ENCODE results near the gene ISCU. TPM values are rescaled to one million over a fixed set of nuclear protein-coding genes. Genes with fewer than 3 reads are reported as not detected.

The ISCU gene
- total RNA-seq, 4 donors from 2014 or later: 207 to 257 (median 242) TPM

GRCh38 chr12:108615918-108616317, 53.5 kb downstream of the ISCU start:
- Histone ChIP-seq H3K27ac (replicated peaks in 1 of 4) (no peak overlapping the region), H3K36me3 (no peaks in the 10 kb centered on the region), H3K27me3 (no peaks in the 10 kb centered on the region), H3K4me1 (peaks cover 4 to 26% (median 10%) of the 10 kb centered on the region in 4 donors), H3K4me3 (no peak overlapping the region), H3K9me3 (peaks cover 0 to 4% (median 0%) of the 10 kb centered on the region in 4 donors)
- DNase-seq (ENCODE audit: extremely low spot score): no peak
- intact Hi-C loops (cut with DNase I): loop anchor here (5.0 kb wide), 1 partner anchor 336 kb away; no protein-coding TSS in a partner anchor
- TF ChIP-seq CTCF (IDR thresholded peaks at IDR 0.05) (no peak), EP300 (IDR thresholded peaks at IDR 0.05) (no peak), POLR2A (IDR thresholded peaks at IDR 0.05; ENCODE audit: low read depth) (no peak), POLR2AphosphoS5 (IDR thresholded peaks at IDR 0.05) (no peak)
- WGBS: 77% methylated on average over 1 of the region's 1 CpG

- H3K9me3 ChIP-seq: peaks cover 0 to 4% (median 0%) of the 10 kb centered on the region in 4 donors
- TF ChIP-seq CTCF (IDR thresholded peaks at IDR 0.05): no peak
- no peak for TF ChIP-seq POLR2A (IDR thresholded peaks at IDR 0.05; ENCODE audit: low read depth)
- TF ChIP-seq POLR2AphosphoS5 (IDR thresholded peaks at IDR 0.05): no peak
- no peak for TF ChIP-seq EP300 (IDR thresholded peaks at IDR 0.05)
- H3K27me3 ChIP-seq: no peaks in the 10 kb centered on the region
- no peaks in the 10 kb centered on the region for H3K36me3 ChIP-seq
- no peak for DNase-seq (ENCODE audit: extremely low spot score)
- no peak overlapping the region for H3K4me3 ChIP-seq
- 96% methylated on average over 2 of the region's 2 CpGs for WGBS
- intact Hi-C loops (cut with DNase I): loop anchor here (5.0 kb wide), 1 partner anchor 336 kb away; no protein-coding TSS in a partner anchor
- H3K27ac ChIP-seq (replicated peaks in 1 of 4): no peak overlapping the region
- H3K4me1 ChIP-seq: peaks cover 4 to 26% (median 10%) of the 10 kb centered on the region in 4 donors
These were observed 54.0 kb downstream of the ISCU start for GRCh38 chr12:108616359-108616758.

- H3K27ac ChIP-seq (replicated peaks in 1 of 4): no peak overlapping the region
- intact Hi-C loops (cut with DNase I): loop anchor here (5.0 kb wide), 1 partner anchor 335 kb away; no protein-coding TSS in a partner anchor
- no peaks in the 10 kb centered on the region for H3K36me3 ChIP-seq
These were observed 54.8 kb downstream of the ISCU start for GRCh38 chr12:108616941-108617858.

More at GRCh38 chr12:108616941-108617858, 54.8 kb downstream of the ISCU start:
- 84% methylated on average over 12 of the region's 14 CpGs for WGBS
- no peak overlapping the region for H3K4me3 ChIP-seq
- TF ChIP-seq POLR2A (IDR thresholded peaks at IDR 0.05; ENCODE audit: low read depth): no peak
- TF ChIP-seq POLR2AphosphoS5 (IDR thresholded peaks at IDR 0.05): no peak
- TF ChIP-seq CTCF (IDR thresholded peaks at IDR 0.05): no peak
- no peak for TF ChIP-seq EP300 (IDR thresholded peaks at IDR 0.05)
- H3K4me1 ChIP-seq: peaks cover 8 to 26% (median 11%) of the 10 kb centered on the region in 4 donors
- H3K9me3 ChIP-seq: peaks cover 0 to 4% (median 0%) of the 10 kb centered on the region in 4 donors
- no peaks in the 10 kb centered on the region for H3K27me3 ChIP-seq
- DNase-seq (ENCODE audit: extremely low spot score): no peak

Data from esophagus muscularis mucosa (tissue), 4 donors.